Heart right ventricle (tissue), 16 donors: Measurements from ENCODE around the gene VSX2. TPM values are rescaled to one million over a fixed set of nuclear protein-coding genes. Genes with fewer than 3 reads are reported as not detected.

Experiments
- ATAC-seq, 8 donors: fragments of 200-7000 bp; cut with Tn5 transposase; one replicate each; pipeline ENCODE4 v1.9.1; 2020; ENCODE audit warnings: mild to moderate bottlenecking in 8 of 8, moderate library complexity in 8 of 8, moderate number of reproducible peaks in 1 of 8
- DNase-seq, 2 donors: peaks; one replicate each; pipeline ENCODE4 v3.0.0-alpha.2; 2020
- H3K27ac ChIP-seq, 10 donors: fragments of 200-600 bp; sonication (generic) in 2 of 10; one replicate each; pipeline versions ENCODE4 v1.5.0 to v1.8.0; 2020 to 2022; ENCODE audit warnings: mild to moderate bottlenecking in 3 of 10
- H3K27me3 ChIP-seq, 7 donors: fragments of 200-600 bp; one replicate each; pipeline ENCODE4 v1.8.0; 2021 to 2022; ENCODE audit warnings: mild to moderate bottlenecking in 2 of 7
- H3K36me3 ChIP-seq, 9 donors: fragments of 200-600 bp; sonication (generic) in 1 of 9; one replicate each; pipeline versions ENCODE4 v1.5.0 to v1.8.0; 2020 to 2022; ENCODE audit warnings: mild to moderate bottlenecking in 2 of 9
- H3K4me1 ChIP-seq, 9 donors: fragments of 200-600 bp; sonication (generic) in 1 of 9; one replicate each; pipeline versions ENCODE4 v1.5.0 to v1.8.0; 2020 to 2022; ENCODE audit warnings: mild to moderate bottlenecking in 4 of 9
- H3K4me3 ChIP-seq, 10 donors: fragments of 200-600 bp; sonication (generic) in 2 of 10; one replicate each; pipeline versions ENCODE4 v1.5.0 to v1.8.0; 2020 to 2022; ENCODE audit warnings: mild to moderate bottlenecking in 7 of 10, moderate library complexity in 2 of 10
- H3K9me3 ChIP-seq, 11 donors: fragments of 200-600 bp in 10 of 11; sonication (generic) in 2 of 11; one replicate each; pipeline versions ENCODE4 v1.5.0 to v1.8.0; 2013 to 2022; ENCODE audit warnings: mild to moderate bottlenecking in 2 of 11, control low read depth in 1 of 11, moderate library complexity in 1 of 11
- WGBS, 2 donors: extraction: QIAGEN DNeasy Blood & Tissue Kit; methylation state at CpG; one replicate each; pipeline ENCODE4 v1.1.7; 2013; ENCODE audit warnings: inconsistent platforms in 1 of 2; 5-methylcytosine and 5-hydroxymethylcytosine counted together
- intact Hi-C, 10 donors: fragments of 100-400 bp; cut with DNase I; formaldehyde crosslinking; loops; one replicate each; pipeline versions ENCODE4 v1.11.1 to v1.14.2; 2022
- polyA plus RNA-seq, 2 donors: library from polyadenylated mRNA; stranded (reverse); fragments of 200-250 nt; gene quantifications; one replicate each; pipeline ENCODE4 v1.2.3, GENCODE V29; 2013
- total RNA-seq, 10 donors: library from RNA; stranded (reverse); fragmentation: NEBNext Ultra II Directional in 3 of 10; extraction: Animal tissue kit (Norgen Biotek cat#: 25700) in 3 of 10; gene quantifications; one replicate each; pipeline versions ENCODE4 v1.2.1 to v1.2.4, GENCODE V29; 2021 to 2023
- TF ChIP-seq, protein P1 (sequence below), 9 donors: fragments of 200-600 bp; sonication (generic) in 2 of 9; IDR thresholded peaks; one replicate each; pipeline versions ENCODE4 v1.5.0 to v1.8.0; 2021 to 2022; ENCODE audit warnings: antibody characterized with exemption in 9 of 9, mild to moderate bottlenecking in 5 of 9, moderate library complexity in 1 of 9
- donor health status: Arrhythmogenic right ventricular cardiomyopathy.
- donor health status: ischemic (EF 13 %, LVEDD 7.1; RV severe dilation, severe dysfunction).
- donor health status: healthy with polysubstance abuse.
- donor health status: DM: no; HTN: yes; CAD: no.
- donor health status: DM: no; HTN: no; CAD: no.
- donor health status: ischemic (EF 25% LVEDD 6.9; RV normal size, moderate dysfunction).
- donor health status: ischemic (EF 25% LVEDD 5.7; RV mildly dilated, moderate dysfunction).
- donor health status: healthy.
- donor health status: DM: yes; HTN: yes; CAD: no.
- donor health status: Ischemic cardiomyopathy.
- donor health status: ischemic (EF 35%, LVEDD 5.7; RV mildly dilated, moderate dysfunction).
- donor health status: nonischemic (EF 11% LVEDD 7.7; RV severe dilation, severe dysfunction).
- donor health status: DM: yes; HTN: yes; CAD: no.
- donor health status: PGD.
- donor health status: ischemic (EF 29% LVEDD 5.4; RV normal size, mild dysfunction).
- donor health status: nonischemic (EF 23%, LVEDD 6.1; RV moderate dilation, normal function).

Gene VSX2
- total and polyA plus RNA-seq, 12 donors = not detected

DNA sequence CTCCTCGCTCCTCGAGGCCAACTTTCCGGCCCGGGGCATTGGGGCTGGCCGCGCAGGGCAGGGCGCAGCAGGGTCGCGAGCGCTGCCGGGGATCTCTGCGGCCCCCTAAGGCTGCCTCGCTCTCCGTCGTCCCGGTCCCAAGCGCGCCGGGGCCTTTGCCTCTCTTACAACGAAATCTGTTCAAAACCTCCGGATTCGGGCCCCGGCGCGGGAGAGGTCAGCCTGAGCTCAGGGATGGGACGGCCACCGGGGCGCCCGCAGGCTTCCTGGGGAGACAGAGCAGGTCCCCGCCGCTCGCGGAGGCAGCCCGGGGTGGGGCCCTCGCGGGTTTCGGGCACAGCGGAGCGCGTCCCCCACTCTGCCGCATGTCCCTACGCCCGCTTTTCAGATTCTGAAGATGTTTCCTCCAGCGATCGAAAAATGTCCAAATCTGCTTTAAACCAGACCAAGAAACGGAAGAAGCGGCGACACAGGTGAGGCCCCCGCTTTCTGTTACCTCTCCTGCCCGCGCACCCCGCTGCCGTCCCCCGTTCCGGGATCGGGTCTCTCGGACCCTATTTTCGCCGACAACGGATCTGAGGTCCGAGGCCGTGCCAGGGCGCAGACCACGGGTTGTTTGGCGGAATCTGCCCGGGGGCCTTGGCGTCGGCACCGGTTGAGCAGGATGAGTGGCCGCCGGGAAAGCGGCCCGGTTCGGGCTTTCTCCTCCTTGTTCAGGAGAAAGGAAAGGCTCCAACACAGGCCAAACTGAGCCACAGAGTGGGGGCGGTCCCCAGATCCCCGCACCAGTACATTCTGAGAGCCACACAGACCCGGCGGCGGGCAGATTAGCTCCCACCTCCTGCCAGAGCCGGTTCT, 1.8 kb downstream of the VSX2 start:
- no peak overlapping the region for H3K27ac ChIP-seq
- H3K4me3 ChIP-seq = peak overlapping the region; percentile 17 to 45 (median 27)
- TF ChIP-seq, protein P1, sequence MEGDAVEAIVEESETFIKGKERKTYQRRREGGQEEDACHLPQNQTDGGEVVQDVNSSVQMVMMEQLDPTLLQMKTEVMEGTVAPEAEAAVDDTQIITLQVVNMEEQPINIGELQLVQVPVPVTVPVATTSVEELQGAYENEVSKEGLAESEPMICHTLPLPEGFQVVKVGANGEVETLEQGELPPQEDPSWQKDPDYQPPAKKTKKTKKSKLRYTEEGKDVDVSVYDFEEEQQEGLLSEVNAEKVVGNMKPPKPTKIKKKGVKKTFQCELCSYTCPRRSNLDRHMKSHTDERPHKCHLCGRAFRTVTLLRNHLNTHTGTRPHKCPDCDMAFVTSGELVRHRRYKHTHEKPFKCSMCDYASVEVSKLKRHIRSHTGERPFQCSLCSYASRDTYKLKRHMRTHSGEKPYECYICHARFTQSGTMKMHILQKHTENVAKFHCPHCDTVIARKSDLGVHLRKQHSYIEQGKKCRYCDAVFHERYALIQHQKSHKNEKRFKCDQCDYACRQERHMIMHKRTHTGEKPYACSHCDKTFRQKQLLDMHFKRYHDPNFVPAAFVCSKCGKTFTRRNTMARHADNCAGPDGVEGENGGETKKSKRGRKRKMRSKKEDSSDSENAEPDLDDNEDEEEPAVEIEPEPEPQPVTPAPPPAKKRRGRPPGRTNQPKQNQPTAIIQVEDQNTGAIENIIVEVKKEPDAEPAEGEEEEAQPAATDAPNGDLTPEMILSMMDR (IDR thresholded peaks at IDR 0.05) = no peak
- DNase-seq (no peak), ATAC-seq (peak in 5 of 8 donors; percentile 9 to 46 (median 40))
- 1 to 2% methylated on average over 79 to 80 of the region's 80 CpGs for WGBS, 2 donors
- no peaks in the 10 kb centered on the region for H3K9me3 ChIP-seq
- intact Hi-C loops = no loop called here
- H3K36me3 ChIP-seq = no peaks in the 10 kb centered on the region
- peaks cover 43 to 98% (median 93%) of the 10 kb centered on the region in 7 donors for H3K27me3 ChIP-seq
- peaks cover 11 to 32% (median 24%) of the 10 kb centered on the region in 9 donors for H3K4me1 ChIP-seq

DNA sequence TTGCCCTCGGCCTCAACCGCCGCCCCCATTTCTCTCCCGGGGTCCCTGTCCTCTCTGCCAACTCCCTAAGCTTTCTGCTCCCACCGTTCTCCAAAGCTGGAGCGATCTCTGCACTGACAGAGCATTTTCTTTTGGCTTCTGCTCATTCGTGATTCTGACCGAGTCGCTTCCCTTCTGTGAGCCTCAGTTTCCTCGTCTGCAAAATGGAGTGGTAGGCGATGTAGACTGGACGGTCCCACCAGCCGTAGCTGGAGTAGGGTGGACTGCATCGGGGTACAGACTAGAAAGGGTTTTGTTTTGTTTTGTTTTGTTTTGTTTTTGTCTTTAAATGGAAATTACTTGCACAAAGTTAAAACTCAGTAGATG, 2.4 kb downstream of the VSX2 start:
- TF ChIP-seq, protein P1 (IDR thresholded peaks at IDR 0.05) = no peak
- DNase-seq (no peak), ATAC-seq (no peak)
- H3K27ac ChIP-seq = no peak overlapping the region
- WGBS, 2 donors = 8% methylated on average over 14 of the region's 14 CpGs
- H3K27me3 ChIP-seq = peaks cover 43 to 98% (median 96%) of the 10 kb centered on the region in 7 donors
- H3K36me3 ChIP-seq = no peaks in the 10 kb centered on the region
- no peaks in the 10 kb centered on the region for H3K9me3 ChIP-seq
- intact Hi-C loops = no loop called here
- H3K4me3 ChIP-seq = peak overlapping the region in 5 of 10 donors; percentile 21 to 45 (median 43)
- peaks cover 11 to 32% (median 24%) of the 10 kb centered on the region in 9 donors for H3K4me1 ChIP-seq

DNA sequence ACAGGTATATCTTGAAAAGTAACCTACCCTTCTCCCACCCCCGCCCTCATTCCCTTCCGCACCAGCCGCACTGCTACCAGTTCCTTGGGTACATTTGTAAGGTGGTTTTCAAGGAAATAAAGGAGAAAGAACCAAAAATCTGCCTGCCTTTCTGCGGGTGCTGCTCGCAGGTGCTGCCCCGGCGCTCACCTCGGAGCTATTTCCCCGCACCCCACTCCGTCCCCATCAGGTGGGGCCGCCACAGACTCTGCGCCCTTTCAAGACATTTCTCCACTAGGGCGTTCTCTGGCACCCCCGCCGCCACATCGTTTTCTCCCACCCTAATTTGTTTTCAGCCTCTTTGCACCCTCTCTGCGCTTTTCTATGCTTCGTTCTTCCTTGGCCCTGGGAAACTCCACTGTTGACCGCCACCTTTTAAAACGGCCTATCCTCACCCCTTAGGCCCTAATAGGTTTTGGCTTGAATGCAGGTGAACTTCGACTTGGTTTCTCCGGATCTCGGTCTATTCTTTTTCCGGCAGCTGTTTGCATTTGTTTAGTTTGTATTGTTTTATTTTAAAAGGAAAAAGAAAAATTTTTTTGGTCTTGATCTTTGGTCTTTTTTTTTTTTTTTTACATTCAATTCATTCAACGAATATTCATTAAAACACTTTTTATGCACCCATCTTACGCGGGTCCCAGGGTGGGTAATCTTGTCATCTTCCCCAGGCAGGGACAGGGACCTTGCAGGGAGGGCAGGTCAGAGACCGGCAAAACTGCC, 3.0 kb downstream of the VSX2 start:
- ATAC-seq (no peak), DNase-seq (no peak)
- no peak overlapping the region for H3K27ac ChIP-seq
- no peaks in the 10 kb centered on the region for H3K36me3 ChIP-seq
- H3K4me1 ChIP-seq = peaks cover 11 to 32% (median 24%) of the 10 kb centered on the region in 9 donors
- H3K4me3 ChIP-seq = no peak overlapping the region
- 7 to 12% methylated on average over 28 of the region's 28 CpGs for WGBS, 2 donors
- H3K9me3 ChIP-seq = no peaks in the 10 kb centered on the region
- H3K27me3 ChIP-seq = peaks cover 43 to 98% (median 97%) of the 10 kb centered on the region in 7 donors
- TF ChIP-seq, protein P1 (IDR thresholded peaks at IDR 0.05) = no peak
- intact Hi-C loops = no loop called here

- TF ChIP-seq, protein P1 (IDR thresholded peaks at IDR 0.05) = no peak
- H3K4me1 ChIP-seq = peaks cover 11 to 32% (median 24%) of the 10 kb centered on the region in 9 donors
- intact Hi-C loops = no loop called here
- no peak overlapping the region for H3K27ac ChIP-seq
- ATAC-seq (no peak), DNase-seq (no peak)
- 24 to 29% methylated on average over 4 of the region's 4 CpGs for WGBS, 2 donors
- no peaks in the 10 kb centered on the region for H3K9me3 ChIP-seq
- peaks cover 43 to 97% (median 96%) of the 10 kb centered on the region in 7 donors for H3K27me3 ChIP-seq
- H3K4me3 ChIP-seq = no peak overlapping the region
- no peaks in the 10 kb centered on the region for H3K36me3 ChIP-seq
Observed at GRCh38 chr14:74242780-74243042, 3.5 kb downstream of the VSX2 start.
